PFSK-1 (cell line): ENCODE data around the gene SAMD1.

Source experiments
- FOXP2 ChIP-seq: optimal IDR thresholded peaks from 2 replicates; pipeline ENCODE3; 2011; ENCODE audit warnings: borderline replicate concordance, control low read depth, inconsistent platforms; ENCODE audit not compliant: insufficient read depth; ENCODE audit errors: extremely low read length, extremely low read depth
- POLR2AphosphoS5 ChIP-seq: IDR thresholded peaks from 2 replicates; pipeline ENCODE4 v1.6.1; 2012; ENCODE audit warnings: low read depth, mild to moderate bottlenecking, control low read depth, low read length, moderate library complexity
- REST ChIP-seq, 2 experiments: IDR thresholded peaks; 2 replicates each; pipeline versions ENCODE4 v1.6.1 to v1.8.0; 2011 to 2012; ENCODE audit warnings: low read depth in 2 of 2, low read length in 2 of 2, control low read depth in 1 of 2, inconsistent platforms in 1 of 2, mild to moderate bottlenecking in 1 of 2, moderate library complexity in 1 of 2; ENCODE audit not compliant: insufficient read depth in 1 of 2
- SIN3A ChIP-seq: IDR thresholded peaks from 2 replicates; pipeline ENCODE4 v1.6.1; 2012; ENCODE audit warnings: mild to moderate bottlenecking, low read length, moderate library complexity, borderline replicate concordance; ENCODE audit not compliant: insufficient read depth
- TAF1 ChIP-seq: IDR thresholded peaks from 2 replicates; pipeline ENCODE4 v1.6.1; 2012; ENCODE audit warnings: low read length, control low read depth, borderline replicate concordance; ENCODE audit not compliant: insufficient read depth

- TF ChIP-seq TAF1 (no peak), REST (IDR thresholded peaks at IDR 0.05; ENCODE audit: insufficient read depth in 1 of 2, low read depth in 2 of 2, low read length in 2 of 2) (no peak), POLR2AphosphoS5 (no peak), SIN3A (no peak), FOXP2 (no peak)
Measured at GRCh38 chr19:14063105-14063504, 27.4 kb downstream of the SAMD1 start.
